Choroid plexus epithelial cell (primary cell): ENCODE data around the gene KRTAP12-3.

Source experiments
- DNase-seq: peaks from one replicate; pipeline ENCODE4 v3.0.0-alpha.2; 2010; ENCODE audit warnings: low read depth
- H3K4me3 ChIP-seq: 2 replicates; pipeline ENCODE4 v1.5.1; 2011; ENCODE audit warnings: low read depth, mild to moderate bottlenecking, control low read depth, low read length, moderate library complexity
- CTCF ChIP-seq: conservative IDR thresholded peaks from 2 replicates; pipeline ENCODE4 v1.5.1; 2011; ENCODE audit warnings: low read depth, mild to moderate bottlenecking, control low read depth, inconsistent platforms, low read length, moderate library complexity

The KRTAP12-3 gene

GRCh38 chr21:44699502-44700001, 41.8 kb downstream of the KRTAP12-3 start:
- H3K4me3 ChIP-seq, result no peak overlapping the region
- no peak for DNase-seq
- TF ChIP-seq CTCF, result no peak

- H3K4me3 ChIP-seq, result no peak overlapping the region
- no peak for DNase-seq
- no peak for TF ChIP-seq CTCF
Measured at GRCh38 chr21:44700101-44701022, 42.6 kb downstream of the KRTAP12-3 start.

DNA sequence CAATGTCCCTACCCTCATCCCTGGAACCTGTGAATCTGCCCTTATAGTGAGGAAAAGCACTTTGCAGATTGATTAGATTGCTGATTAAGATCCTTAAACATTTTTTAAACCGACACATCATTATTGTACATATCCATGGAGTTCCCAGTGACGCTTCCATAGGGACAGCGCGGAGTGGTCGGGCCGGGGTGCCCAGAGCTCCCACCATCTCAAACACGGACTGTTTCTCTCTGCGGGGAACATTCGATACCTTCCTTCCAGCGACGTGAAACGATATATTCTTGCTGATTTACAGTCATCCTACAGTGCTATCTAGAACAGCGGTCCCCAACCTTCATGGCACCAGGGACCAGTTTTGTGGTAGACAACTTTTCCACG, 43.3 kb downstream of the KRTAP12-3 start:
- no peak overlapping the region for H3K4me3 ChIP-seq
- no peak for DNase-seq
- TF ChIP-seq CTCF, result no peak

DNA sequence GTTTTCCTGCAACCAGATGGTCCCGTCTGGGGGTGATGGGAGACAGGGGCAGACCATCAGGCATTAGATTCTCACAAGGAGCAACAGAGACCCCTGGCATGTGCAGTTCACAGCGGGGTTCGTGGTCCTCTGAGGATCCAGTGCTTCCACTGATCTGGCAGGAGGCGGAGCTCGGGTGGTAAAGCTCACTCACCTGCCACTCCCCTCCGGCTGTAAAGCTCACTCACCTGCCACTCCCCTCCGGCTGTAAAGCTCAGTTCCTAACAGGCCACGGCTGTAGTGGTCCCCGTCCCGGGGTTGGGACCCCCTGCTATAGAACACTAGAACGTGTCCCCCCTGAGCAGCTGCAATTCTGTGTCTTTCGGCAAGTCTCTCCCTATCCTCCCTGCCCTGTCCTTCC, 43.8 kb downstream of the KRTAP12-3 start:
- DNase-seq, result no peak
- no peak overlapping the region for H3K4me3 ChIP-seq
- no peak for TF ChIP-seq CTCF

DNA sequence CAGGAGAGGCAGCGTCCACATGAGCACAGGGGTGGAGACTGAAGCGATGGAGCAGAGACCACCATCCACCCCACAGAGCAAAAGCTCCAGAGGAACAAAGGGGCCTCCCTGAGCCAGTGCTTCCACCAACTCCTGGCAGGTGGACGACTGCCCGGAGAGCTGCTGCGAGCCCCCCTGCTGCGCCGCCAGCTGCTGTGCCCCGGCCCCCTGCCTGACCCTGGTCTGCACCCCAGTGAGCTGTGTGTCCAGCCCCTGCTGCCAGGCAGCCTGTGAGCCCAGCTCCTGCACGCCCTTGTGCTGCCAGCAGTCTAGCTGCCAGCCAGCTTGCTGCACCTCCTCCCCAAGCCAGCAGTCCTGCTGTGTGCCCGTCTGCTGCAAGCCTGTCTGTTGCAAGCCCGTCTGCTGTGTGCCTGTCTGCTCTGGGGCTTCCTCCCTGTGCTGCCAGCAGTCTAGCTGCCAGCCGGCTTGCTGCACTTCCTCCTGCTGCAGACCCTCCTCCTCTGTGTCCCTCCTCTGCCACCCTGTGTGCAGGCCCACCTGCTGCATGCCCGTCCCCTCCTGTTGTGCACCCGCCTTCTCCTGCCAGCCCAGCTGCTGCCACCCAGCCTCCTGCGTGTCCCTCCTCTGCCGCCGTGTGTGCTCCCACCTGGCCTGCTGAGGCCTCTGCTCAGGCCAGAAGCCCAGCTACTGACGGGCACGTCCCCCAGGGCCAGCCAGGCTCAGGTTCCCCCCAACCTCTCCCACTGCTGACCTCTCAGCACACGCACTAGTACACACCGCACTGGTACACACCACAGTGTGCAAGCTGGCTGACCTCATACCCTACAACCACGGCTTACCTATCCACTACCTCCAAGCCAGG, 44.6 kb downstream of the KRTAP12-3 start:
- H3K4me3 ChIP-seq, result no peak overlapping the region
- TF ChIP-seq CTCF, result no peak
- no peak for DNase-seq

DNA sequence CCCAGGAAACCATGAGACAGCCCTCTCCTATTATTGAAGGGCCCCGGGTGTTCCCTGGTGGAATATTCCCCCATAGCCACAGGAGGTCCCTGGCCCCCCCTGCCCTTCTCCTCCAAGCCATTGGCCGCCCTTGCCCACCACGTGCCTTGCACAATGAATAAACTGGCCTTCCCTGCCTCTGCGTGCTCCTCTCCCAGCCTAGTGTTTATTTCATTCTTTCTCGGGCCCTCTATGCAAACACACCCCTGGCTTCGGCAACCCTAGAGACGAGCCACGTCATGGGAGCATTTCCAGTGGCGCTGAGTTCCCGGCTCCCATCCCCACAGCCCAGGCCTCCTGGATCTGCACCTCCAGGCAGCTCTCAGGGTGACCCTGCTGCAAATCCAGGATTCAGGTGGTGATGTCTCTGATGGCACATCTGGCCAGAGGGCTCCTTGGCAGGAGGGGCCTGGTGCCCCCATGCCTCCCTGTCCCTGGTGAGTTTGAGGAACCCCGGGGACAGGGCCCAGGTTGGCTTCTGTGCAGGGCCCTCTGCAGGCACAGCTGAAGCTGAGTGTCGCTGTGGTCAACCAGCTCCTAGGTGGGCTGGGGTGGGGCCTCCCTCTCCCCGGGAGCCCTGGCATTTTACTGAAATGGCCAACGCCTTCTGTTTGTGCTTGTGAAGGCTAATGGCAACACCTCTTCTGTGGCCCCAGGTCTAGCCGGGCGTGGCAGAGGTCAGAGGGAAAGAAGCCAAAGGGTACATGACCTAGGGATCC, 45.4 kb downstream of the KRTAP12-3 start:
- DNase-seq, result no peak
- H3K4me3 ChIP-seq, result no peak overlapping the region
- TF ChIP-seq CTCF, result no peak
